ENCODE data around the gene HEXIM2. TPM values are rescaled to one million over a fixed set of nuclear protein-coding genes. Genes with fewer than 3 reads are reported as not detected.
A peak's percentile ranks its signal among the peaks of the same experiment; 100 is the strongest.

The HEXIM2 gene
- total RNA-seq, 1 donor = 10.9 TPM

- no peak for DNase-seq (ENCODE audit: insufficient read length, low spot score, missing footprints)
- Histone ChIP-seq H3K4me1 (ENCODE audit: insufficient read depth, low read length) (peaks cover 30% of the 10 kb centered on the region), H3K79me2 (ENCODE audit: insufficient read depth, low read length) (peaks cover 77% of the 10 kb centered on the region)
These were observed 6.2 kb upstream of the HEXIM2 start for GRCh38 chr17:45155483-45155882.

GRCh38 chr17:45156242-45156641 lies 5.4 kb upstream of the HEXIM2 start:
- Histone ChIP-seq H3K27ac (ENCODE audit: low read depth, low read length) (no peak overlapping the region), H3K27me3 (ENCODE audit: insufficient read depth, low read length) (no peaks in the 10 kb centered on the region), H4K20me1 (ENCODE audit: insufficient read depth, low read length) (peaks cover 6% of the 10 kb centered on the region), H3K4me1 (ENCODE audit: insufficient read depth, low read length) (peaks cover 29% of the 10 kb centered on the region), H3K79me2 (ENCODE audit: insufficient read depth, low read length) (peaks cover 77% of the 10 kb centered on the region), H3K9me3 (ENCODE audit: low read depth, low read length) (no peaks in the 10 kb centered on the region), H2AFZ (ENCODE audit: low read length) (no peak overlapping the region), H3K4me2 (ENCODE audit: insufficient read depth, low read length) (no peak overlapping the region), H3K4me3 (ENCODE audit: insufficient read depth, low read length) (no peak overlapping the region), H3K36me3 (ENCODE audit: insufficient read depth, low read length) (no peaks in the 10 kb centered on the region)
- no peak for DNase-seq (ENCODE audit: insufficient read length, low spot score, missing footprints)
- TF ChIP-seq CTCF (IDR thresholded peaks at IDR 0.05; ENCODE audit: extremely low read depth, low read depth, low read length) = no peak

More at GRCh38 chr17:45155483-45155882, 6.2 kb upstream of the HEXIM2 start:
- Histone ChIP-seq H2AFZ (ENCODE audit: low read length) (no peak overlapping the region), H3K27me3 (ENCODE audit: insufficient read depth, low read length) (no peaks in the 10 kb centered on the region), H3K36me3 (ENCODE audit: insufficient read depth, low read length) (no peaks in the 10 kb centered on the region), H3K4me2 (ENCODE audit: insufficient read depth, low read length) (no peak overlapping the region), H3K27ac (ENCODE audit: low read depth, low read length) (no peak overlapping the region), H3K4me3 (ENCODE audit: insufficient read depth, low read length) (no peak overlapping the region), H3K9me3 (ENCODE audit: low read depth, low read length) (no peaks in the 10 kb centered on the region), H4K20me1 (ENCODE audit: insufficient read depth, low read length) (peaks cover 11% of the 10 kb centered on the region)
- no peak for TF ChIP-seq CTCF (IDR thresholded peaks at IDR 0.05; ENCODE audit: extremely low read depth, low read depth, low read length)

- H3K79me2 ChIP-seq (ENCODE audit: insufficient read depth, low read length) = peaks cover 55% of the 10 kb centered on the region
- H3K4me3 ChIP-seq (ENCODE audit: insufficient read depth, low read length) = peak overlapping the region; percentile 96
- peaks cover 33% of the 10 kb centered on the region for H3K4me1 ChIP-seq (ENCODE audit: insufficient read depth, low read length)
- H3K36me3 ChIP-seq (ENCODE audit: insufficient read depth, low read length) = no peaks in the 10 kb centered on the region
- peak overlapping the region; percentile 99 for H3K27ac ChIP-seq (ENCODE audit: low read depth, low read length)
- peak; percentile 88 for DNase-seq (ENCODE audit: insufficient read length, low spot score, missing footprints)
- H3K9me3 ChIP-seq (ENCODE audit: low read depth, low read length) = no peaks in the 10 kb centered on the region
- H4K20me1 ChIP-seq (ENCODE audit: insufficient read depth, low read length) = no peaks in the 10 kb centered on the region
- H3K4me2 ChIP-seq (ENCODE audit: insufficient read depth, low read length) = peak overlapping the region; percentile 86
- peak overlapping the region; percentile 69 for H2AFZ ChIP-seq (ENCODE audit: low read length)
- no peaks in the 10 kb centered on the region for H3K27me3 ChIP-seq (ENCODE audit: insufficient read depth, low read length)
- peak; percentile 21 for TF ChIP-seq CTCF (IDR thresholded peaks at IDR 0.05; ENCODE audit: extremely low read depth, low read depth, low read length)
These were observed 1.0 kb upstream of the HEXIM2 start for GRCh38 chr17:45160447-45161287.

DNA sequence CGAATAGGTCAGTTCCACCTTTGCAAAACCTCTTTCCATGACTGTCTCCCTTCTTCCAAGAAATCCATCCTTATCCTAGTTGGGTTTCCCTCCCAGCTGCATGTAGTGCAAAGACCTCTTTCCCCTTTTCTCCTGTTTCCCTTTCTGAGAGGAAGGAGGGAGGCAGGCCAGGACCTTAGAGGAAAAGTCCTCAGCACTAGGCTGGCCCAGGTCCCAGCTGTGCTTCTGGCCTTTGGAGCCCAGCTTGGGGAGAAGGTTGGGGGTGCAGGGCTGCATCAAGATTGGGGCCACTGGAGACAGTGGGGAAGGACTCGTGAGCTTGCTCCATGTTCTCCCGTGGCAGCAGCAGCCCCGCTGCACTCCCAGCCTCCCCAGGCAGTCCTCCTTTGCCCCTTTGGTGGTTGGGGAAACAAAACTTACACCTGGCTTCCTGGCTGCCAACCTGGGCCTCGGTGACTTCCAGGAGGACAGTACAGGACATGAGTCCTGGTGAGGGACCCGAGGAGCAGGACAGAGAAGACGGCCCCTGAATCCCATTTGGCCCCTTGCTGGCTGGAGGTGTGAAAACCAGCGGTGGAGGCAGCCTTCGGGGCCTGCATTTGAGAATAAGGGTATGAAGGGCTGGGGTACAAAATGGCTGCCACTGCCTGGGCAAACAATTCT lies 481 bp downstream of the HEXIM2 start:
- Histone ChIP-seq H3K4me1 (ENCODE audit: insufficient read depth, low read length) (peaks cover 33% of the 10 kb centered on the region), H3K27ac (ENCODE audit: low read depth, low read length) (peak overlapping the region; percentile 37), H3K4me2 (ENCODE audit: insufficient read depth, low read length) (peak overlapping the region; percentile 85), H3K36me3 (ENCODE audit: insufficient read depth, low read length) (no peaks in the 10 kb centered on the region), H3K27me3 (ENCODE audit: insufficient read depth, low read length) (no peaks in the 10 kb centered on the region), H3K79me2 (ENCODE audit: insufficient read depth, low read length) (peaks cover 40% of the 10 kb centered on the region), H4K20me1 (ENCODE audit: insufficient read depth, low read length) (no peaks in the 10 kb centered on the region), H2AFZ (ENCODE audit: low read length) (peak overlapping the region; percentile 95), H3K9me3 (ENCODE audit: low read depth, low read length) (no peaks in the 10 kb centered on the region), H3K4me3 (ENCODE audit: insufficient read depth, low read length) (peak overlapping the region; percentile 66)
- no peak for TF ChIP-seq CTCF (IDR thresholded peaks at IDR 0.05; ENCODE audit: extremely low read depth, low read depth, low read length)
- DNase-seq (ENCODE audit: insufficient read length, low spot score, missing footprints) = peak; percentile 70
